Choroid plexus epithelial cell (primary cell): ENCODE results near the gene WDR49.

ENCODE experiments used
- DNase-seq: peaks from one replicate; pipeline ENCODE4 v3.0.0-alpha.2; 2010; ENCODE audit warnings: low read depth
- H3K4me3 ChIP-seq: 2 replicates; pipeline ENCODE4 v1.5.1; 2011; ENCODE audit warnings: low read depth, mild to moderate bottlenecking, control low read depth, low read length, moderate library complexity
- TF ChIP-seq, protein P1 (sequence below): conservative IDR thresholded peaks from 2 replicates; pipeline ENCODE4 v1.5.1; 2011; ENCODE audit warnings: low read depth, mild to moderate bottlenecking, control low read depth, inconsistent platforms, low read length, moderate library complexity

The WDR49 gene

DNA sequence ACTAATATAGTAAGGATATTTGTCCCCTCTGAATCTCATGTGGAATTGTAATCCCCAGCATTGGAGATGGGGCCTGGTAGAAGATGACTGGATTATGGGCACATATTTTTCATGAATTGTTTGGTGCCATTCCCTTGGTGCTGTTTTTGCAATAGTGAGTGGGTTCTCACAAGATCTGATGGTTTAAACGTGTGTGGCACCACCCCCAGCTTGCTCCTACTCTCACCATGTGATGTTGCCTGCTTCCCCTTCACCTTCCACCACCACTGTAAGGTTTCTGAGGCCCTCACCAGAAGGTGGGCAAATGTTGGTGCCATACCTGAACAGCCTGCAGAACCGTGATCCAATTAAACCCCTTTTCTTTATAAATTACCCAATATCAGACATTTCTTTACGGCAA, 151.8 kb downstream of the WDR49 start:
- H3K4me3 ChIP-seq, result no peak overlapping the region
- no peak for DNase-seq
- TF ChIP-seq, protein P1, sequence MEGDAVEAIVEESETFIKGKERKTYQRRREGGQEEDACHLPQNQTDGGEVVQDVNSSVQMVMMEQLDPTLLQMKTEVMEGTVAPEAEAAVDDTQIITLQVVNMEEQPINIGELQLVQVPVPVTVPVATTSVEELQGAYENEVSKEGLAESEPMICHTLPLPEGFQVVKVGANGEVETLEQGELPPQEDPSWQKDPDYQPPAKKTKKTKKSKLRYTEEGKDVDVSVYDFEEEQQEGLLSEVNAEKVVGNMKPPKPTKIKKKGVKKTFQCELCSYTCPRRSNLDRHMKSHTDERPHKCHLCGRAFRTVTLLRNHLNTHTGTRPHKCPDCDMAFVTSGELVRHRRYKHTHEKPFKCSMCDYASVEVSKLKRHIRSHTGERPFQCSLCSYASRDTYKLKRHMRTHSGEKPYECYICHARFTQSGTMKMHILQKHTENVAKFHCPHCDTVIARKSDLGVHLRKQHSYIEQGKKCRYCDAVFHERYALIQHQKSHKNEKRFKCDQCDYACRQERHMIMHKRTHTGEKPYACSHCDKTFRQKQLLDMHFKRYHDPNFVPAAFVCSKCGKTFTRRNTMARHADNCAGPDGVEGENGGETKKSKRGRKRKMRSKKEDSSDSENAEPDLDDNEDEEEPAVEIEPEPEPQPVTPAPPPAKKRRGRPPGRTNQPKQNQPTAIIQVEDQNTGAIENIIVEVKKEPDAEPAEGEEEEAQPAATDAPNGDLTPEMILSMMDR, result no peak

DNA sequence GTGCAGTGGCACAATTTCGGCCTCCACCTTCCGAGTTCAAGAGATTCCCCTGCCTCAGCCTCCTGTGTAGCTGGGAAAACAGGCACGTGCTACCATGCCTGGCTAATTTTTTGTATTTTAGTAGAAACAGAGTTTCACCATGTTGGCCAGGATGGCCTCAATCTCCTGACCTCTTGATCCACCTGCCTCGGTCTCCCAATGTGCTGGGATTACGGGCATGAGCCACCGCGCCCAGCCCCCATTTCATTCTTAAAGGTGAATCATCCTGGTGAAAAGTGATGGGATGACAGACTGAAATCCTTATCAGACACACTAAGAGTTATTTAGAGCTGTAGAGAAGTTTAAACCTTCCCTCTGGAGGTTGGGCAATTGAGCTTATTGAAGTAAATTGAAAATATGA, 155.8 kb downstream of the WDR49 start:
- no peak for DNase-seq
- TF ChIP-seq, protein P1, result no peak
- no peak overlapping the region for H3K4me3 ChIP-seq

DNA sequence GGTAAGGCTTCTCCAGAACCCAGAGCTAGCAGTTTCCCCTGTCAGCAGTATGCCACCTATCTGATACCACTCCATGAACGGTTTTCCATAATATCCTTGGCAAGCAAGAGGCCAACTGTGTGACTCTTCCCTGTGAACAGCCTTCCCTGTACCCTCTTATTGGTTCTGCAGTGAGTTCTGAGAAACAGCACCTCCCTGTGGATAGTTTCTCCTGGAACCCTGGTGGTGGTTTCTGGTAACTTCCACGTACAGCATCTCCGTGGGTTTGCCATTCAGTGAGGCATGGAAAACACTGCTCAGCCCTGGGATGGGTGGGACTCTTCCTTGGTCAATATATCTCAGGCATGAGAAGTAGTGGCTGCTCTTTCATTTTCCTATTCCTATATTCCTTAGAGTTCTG, 160.5 kb downstream of the WDR49 start:
- DNase-seq, result no peak
- TF ChIP-seq, protein P1, result no peak
- no peak overlapping the region for H3K4me3 ChIP-seq

DNA sequence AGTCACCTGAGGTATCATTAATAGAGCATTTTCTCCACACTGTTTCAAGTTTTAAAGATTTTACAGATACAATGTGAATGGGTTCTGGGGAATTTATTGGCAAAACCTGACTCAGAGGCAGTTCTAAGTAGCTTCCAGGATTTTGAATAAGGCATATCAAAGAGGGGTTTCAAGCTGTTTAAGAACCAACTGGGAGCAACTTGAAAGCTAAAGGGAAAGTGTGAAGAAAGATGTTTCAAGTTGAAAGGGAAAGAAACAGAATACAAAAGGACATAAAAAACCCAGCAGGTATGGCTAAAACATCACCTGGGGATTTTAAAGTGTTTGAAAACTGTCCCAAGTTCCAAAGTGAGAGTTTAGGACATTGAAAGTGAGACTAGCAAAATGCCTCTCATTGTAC, 162.1 kb downstream of the WDR49 start:
- no peak for DNase-seq
- H3K4me3 ChIP-seq, result no peak overlapping the region
- TF ChIP-seq, protein P1, result no peak

DNA sequence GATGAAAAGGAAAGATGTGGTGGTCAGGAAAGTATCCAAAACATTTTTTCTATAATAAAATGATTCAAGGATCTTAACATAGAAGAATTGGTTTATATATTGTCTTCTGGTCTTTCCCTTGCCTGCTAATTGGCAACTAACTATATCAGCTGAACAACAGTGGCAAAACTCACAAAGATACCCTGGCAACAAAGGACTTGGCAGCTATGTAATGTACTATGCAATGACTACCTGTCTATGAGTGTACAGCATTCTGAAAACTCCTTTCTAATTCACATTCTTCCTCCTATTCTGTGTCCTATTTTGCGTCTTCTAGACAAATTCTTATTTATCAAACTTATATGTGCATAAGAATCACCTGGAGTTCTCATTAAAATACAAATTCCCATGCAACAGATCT, 164.2 kb downstream of the WDR49 start:
- H3K4me3 ChIP-seq, result no peak overlapping the region
- TF ChIP-seq, protein P1, result no peak
- no peak for DNase-seq

DNA sequence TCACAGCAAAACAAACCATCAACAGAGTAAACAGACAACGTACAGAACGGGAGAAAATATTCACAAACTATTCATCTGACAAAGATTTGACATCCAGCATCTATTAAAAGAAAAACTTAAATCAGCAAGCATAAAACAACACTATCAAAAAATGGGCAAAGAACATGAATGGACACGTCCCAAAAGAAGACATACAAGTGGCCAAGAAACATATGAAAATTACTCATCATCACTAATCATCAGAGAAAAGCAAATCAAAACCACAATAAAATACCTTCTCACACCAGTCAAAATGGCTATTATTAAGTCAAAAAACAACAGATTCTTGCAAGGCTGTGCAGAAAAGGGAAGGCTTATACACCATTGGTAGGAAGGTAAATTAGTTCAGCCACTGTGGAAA, 166.2 kb downstream of the WDR49 start:
- TF ChIP-seq, protein P1, result no peak
- DNase-seq, result no peak
- H3K4me3 ChIP-seq, result no peak overlapping the region

DNA sequence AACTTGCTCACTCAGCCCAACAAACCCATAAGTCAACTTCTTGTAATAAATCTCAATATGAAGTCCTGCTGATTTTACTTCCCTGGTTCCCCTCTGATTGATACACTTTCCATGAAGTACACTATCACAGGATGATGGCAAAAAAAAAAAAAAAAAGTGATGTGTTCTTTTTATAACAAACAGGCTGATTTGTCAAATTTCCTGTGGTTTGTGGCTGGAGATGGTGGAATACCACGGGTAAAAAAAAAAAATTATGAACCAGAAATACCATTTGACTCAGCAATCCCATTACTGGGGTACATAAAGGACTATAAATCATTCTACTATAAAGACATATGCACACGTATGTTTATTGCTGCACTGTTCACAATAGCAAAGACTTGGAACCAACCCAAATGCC, 169.2 kb downstream of the WDR49 start:
- no peak for DNase-seq
- H3K4me3 ChIP-seq, result no peak overlapping the region
- TF ChIP-seq, protein P1, result no peak
